Neural cell (in vitro differentiated cells): ENCODE measurements around the gene MBD3L1.

Experiments
- EP300 ChIP-seq: fragments of 450-650 bp; conservative IDR thresholded peaks from 2 replicates; pipeline ENCODE4 v1.6.1; 2014; ENCODE audit warnings: antibody characterized with exemption, mild to moderate bottlenecking, moderate library complexity; ENCODE audit not compliant: poor library complexity, severe bottlenecking
- TF ChIP-seq, protein P1 (sequence below): fragments of 450-650 bp; IDR thresholded peaks from 2 replicates; pipeline ENCODE4 v1.5.1; 2014; ENCODE audit warnings: antibody characterized with exemption, mild to moderate bottlenecking, moderate library complexity; ENCODE audit not compliant: poor library complexity, severe bottlenecking

- no peak for TF ChIP-seq EP300
- TF ChIP-seq, protein P1, sequence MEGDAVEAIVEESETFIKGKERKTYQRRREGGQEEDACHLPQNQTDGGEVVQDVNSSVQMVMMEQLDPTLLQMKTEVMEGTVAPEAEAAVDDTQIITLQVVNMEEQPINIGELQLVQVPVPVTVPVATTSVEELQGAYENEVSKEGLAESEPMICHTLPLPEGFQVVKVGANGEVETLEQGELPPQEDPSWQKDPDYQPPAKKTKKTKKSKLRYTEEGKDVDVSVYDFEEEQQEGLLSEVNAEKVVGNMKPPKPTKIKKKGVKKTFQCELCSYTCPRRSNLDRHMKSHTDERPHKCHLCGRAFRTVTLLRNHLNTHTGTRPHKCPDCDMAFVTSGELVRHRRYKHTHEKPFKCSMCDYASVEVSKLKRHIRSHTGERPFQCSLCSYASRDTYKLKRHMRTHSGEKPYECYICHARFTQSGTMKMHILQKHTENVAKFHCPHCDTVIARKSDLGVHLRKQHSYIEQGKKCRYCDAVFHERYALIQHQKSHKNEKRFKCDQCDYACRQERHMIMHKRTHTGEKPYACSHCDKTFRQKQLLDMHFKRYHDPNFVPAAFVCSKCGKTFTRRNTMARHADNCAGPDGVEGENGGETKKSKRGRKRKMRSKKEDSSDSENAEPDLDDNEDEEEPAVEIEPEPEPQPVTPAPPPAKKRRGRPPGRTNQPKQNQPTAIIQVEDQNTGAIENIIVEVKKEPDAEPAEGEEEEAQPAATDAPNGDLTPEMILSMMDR = no peak
Observed at GRCh38 chr19:8881512-8881911, 49.3 kb downstream of the MBD3L1 start.
